Ishikawa (cell line): ENCODE results near the gene RFNG.

Experiments used
- CEBPB ChIP-seq: IDR thresholded peaks from 2 replicates; pipeline ENCODE4 v1.6.1; 2012
- CREB1 ChIP-seq: IDR thresholded peaks from 2 replicates; pipeline ENCODE4 v1.6.1; 2012; ENCODE audit warnings: low read depth
- EGR1 ChIP-seq: IDR thresholded peaks from 2 replicates; pipeline ENCODE4 v1.6.1; 2012
- EP300 ChIP-seq: IDR thresholded peaks from 2 replicates; pipeline ENCODE4 v1.6.1; 2012; ENCODE audit warnings: borderline replicate concordance
- FOXM1 ChIP-seq: IDR thresholded peaks from 2 replicates; pipeline ENCODE4 v1.6.1; 2012; ENCODE audit warnings: low read depth, borderline replicate concordance
- NFIC ChIP-seq: IDR thresholded peaks from 2 replicates; pipeline ENCODE4 v1.6.1; 2012
- RAD21 ChIP-seq: IDR thresholded peaks from 2 replicates; pipeline ENCODE4 v1.6.1; 2012; ENCODE audit warnings: low read depth
- TAF1 ChIP-seq: IDR thresholded peaks from 2 replicates; pipeline ENCODE4 v1.6.1; 2012; ENCODE audit warnings: low read depth, mild to moderate bottlenecking
- TCF12 ChIP-seq: IDR thresholded peaks from 2 replicates; pipeline ENCODE4 v1.6.1; 2012; ENCODE audit warnings: low read depth
- TEAD4 ChIP-seq: IDR thresholded peaks from 2 replicates; pipeline ENCODE4 v1.6.1; 2012
- YY1 ChIP-seq: IDR thresholded peaks from 2 replicates; pipeline ENCODE4 v1.6.1; 2012; ENCODE audit warnings: low read depth
- ZBTB7A ChIP-seq: IDR thresholded peaks from 2 replicates; pipeline ENCODE4 v1.6.1; 2012; ENCODE audit warnings: low read depth
- TF ChIP-seq, protein P1 (sequence below): IDR thresholded peaks from 2 replicates; pipeline ENCODE4 v1.6.1; 2012
- TF ChIP-seq, protein P2 (sequence below): IDR thresholded peaks from 2 replicates; pipeline ENCODE4 v1.6.1; 2012; ENCODE audit warnings: low read depth, mild to moderate bottlenecking
- TF ChIP-seq, protein P3 (sequence below): IDR thresholded peaks from 2 replicates; pipeline ENCODE4 v1.6.1; 2012

RFNG gene

DNA sequence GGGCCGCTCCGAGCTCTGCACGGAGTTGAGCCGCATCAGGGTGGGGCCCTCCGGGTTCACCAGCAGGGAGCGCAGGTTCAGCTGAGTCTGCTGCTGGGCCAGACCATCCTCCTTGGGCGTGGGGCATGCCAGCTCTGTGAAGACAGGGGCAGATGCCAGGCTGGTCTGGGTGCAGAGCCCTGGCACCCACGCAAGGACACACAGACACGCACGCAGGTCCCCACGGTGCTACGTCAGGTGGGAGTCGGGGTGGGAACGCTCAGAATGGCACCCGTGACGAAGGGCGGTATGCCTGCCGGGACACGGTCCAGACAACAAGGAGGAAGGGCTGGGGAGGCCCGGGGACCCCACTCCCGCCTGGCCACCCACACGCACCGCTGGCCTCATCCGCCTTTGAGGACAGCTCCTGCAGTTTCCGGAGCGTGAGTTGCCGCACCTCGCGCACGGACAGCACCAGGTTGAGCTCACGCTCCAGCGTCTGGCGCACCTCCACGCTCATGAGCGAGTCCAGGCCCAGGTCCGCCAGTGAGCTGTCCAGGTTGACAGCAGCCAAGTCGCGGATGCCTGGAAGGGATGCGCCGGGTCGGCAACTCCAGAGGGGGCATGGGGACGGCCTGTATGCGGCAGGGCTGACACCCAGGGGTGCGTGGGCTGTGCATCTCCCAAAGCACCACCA is 29.3 kb upstream of the RFNG start:
- TF ChIP-seq TAF1 (no peak), CREB1 (no peak)

DNA sequence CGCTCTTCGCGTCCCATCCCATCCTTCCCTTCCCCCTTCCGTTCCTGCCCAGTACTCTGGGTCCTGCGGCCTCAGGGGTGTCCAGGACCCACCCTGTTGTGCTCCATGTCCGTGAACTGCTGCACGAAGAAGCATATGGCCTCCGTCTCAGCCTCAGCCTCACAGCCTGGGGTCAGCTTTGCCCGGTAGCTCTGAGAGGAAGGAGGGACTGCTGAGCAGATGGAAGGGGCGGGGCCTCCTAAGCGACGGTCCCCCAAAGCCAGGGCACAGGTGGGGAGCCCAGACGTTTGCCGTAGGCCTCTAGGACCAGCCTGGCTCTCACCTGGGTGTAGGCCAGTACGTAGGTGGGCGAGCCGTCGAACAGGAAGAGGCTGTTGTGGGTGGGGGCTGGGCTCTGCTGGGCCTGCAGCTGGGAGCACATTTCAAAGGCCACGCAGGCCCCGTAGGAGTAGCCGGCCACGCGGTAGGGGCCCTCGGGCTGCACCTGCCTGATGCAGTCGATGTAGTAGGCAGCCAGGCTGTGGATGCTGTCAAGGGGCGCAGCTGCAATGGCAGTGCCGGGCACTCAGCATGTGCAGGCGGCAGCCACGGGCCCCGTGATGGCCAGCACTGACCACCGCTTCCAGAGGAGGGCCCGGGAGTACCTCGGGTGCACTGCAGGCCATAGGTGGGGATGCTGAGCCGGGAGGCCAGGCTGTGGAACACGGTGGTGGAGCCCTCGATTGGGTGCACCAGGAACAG is 28.6 kb upstream of the RFNG start:
- no peak for TF ChIP-seq FOXM1
- TF ChIP-seq CEBPB: no peak
- no peak for TF ChIP-seq YY1
- TF ChIP-seq TAF1: no peak
- no peak for TF ChIP-seq EGR1
- no peak for TF ChIP-seq NFIC
- TF ChIP-seq TEAD4: no peak
- TF ChIP-seq EP300: no peak
- TF ChIP-seq TCF12: no peak
- no peak for TF ChIP-seq CREB1
- TF ChIP-seq, protein P1, sequence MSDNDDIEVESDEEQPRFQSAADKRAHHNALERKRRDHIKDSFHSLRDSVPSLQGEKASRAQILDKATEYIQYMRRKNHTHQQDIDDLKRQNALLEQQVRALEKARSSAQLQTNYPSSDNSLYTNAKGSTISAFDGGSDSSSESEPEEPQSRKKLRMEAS: no peak
- TF ChIP-seq, protein P2, sequence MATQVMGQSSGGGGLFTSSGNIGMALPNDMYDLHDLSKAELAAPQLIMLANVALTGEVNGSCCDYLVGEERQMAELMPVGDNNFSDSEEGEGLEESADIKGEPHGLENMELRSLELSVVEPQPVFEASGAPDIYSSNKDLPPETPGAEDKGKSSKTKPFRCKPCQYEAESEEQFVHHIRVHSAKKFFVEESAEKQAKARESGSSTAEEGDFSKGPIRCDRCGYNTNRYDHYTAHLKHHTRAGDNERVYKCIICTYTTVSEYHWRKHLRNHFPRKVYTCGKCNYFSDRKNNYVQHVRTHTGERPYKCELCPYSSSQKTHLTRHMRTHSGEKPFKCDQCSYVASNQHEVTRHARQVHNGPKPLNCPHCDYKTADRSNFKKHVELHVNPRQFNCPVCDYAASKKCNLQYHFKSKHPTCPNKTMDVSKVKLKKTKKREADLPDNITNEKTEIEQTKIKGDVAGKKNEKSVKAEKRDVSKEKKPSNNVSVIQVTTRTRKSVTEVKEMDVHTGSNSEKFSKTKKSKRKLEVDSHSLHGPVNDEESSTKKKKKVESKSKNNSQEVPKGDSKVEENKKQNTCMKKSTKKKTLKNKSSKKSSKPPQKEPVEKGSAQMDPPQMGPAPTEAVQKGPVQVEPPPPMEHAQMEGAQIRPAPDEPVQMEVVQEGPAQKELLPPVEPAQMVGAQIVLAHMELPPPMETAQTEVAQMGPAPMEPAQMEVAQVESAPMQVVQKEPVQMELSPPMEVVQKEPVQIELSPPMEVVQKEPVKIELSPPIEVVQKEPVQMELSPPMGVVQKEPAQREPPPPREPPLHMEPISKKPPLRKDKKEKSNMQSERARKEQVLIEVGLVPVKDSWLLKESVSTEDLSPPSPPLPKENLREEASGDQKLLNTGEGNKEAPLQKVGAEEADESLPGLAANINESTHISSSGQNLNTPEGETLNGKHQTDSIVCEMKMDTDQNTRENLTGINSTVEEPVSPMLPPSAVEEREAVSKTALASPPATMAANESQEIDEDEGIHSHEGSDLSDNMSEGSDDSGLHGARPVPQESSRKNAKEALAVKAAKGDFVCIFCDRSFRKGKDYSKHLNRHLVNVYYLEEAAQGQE: no peak
- TF ChIP-seq ZBTB7A: no peak

DNA sequence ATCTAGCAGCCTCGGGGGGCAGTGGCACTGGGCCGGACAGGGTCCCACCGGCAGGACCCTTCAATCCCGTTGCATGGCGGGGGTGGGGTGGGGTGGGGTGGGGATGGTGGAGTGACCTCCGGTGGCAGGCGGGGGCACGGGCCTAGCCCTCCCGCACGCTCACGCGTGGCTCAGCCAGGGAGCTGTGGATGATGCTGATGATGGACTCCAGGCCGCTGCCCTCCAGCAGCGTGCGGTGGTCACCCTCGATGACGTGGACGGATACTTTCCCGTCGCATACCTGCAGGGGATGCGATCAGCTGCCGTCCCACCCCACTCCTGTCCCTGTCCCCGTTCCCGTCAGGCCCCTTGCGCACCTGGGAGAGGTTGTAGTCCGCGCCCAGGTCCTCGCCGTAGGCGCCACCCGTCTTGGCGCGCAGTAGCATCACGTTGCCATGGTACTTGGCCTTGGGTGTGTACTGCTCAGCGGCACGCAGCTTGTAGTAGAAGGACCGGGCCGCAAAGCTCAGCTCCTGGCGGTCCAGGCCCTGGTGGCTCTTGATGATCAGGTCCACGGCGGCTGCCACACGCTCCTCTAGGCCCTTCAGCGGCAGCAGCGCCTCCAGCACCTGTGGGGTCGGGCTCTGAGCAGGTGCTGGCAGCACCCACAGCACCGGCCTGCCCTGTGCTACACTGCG is 27.5 kb upstream of the RFNG start:
- TF ChIP-seq, protein P1: no peak
- TF ChIP-seq YY1: no peak
- no peak for TF ChIP-seq NFIC
- TF ChIP-seq, protein P2: no peak
- TF ChIP-seq EP300: no peak
- no peak for TF ChIP-seq ZBTB7A
- TF ChIP-seq TEAD4: no peak
- TF ChIP-seq, protein P3, sequence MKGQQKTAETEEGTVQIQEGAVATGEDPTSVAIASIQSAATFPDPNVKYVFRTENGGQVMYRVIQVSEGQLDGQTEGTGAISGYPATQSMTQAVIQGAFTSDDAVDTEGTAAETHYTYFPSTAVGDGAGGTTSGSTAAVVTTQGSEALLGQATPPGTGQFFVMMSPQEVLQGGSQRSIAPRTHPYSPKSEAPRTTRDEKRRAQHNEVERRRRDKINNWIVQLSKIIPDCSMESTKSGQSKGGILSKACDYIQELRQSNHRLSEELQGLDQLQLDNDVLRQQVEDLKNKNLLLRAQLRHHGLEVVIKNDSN: no peak
- no peak for TF ChIP-seq TCF12
- no peak for TF ChIP-seq FOXM1
- TF ChIP-seq RAD21: no peak
- TF ChIP-seq CEBPB: no peak
- no peak for TF ChIP-seq EGR1
- no peak for TF ChIP-seq TAF1
- no peak for TF ChIP-seq CREB1

DNA sequence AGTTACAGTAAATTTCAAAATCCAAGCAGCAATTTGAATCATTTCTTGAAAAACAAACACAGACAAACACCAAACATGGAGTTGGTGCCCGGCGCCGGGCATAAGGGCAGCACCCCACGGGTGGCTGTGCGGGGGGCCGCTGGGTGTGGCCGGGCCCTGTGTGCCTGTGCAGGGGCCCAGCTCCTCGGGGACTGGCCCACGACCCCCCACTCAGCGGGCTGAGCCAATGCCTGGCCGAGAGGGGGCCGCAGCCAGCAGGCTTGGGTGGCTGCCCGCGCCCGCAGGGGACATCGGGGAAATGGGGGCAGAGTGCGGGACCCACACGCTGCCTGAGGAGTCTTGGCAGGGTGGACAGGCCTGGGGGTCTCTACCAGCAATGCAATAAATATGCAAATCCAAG is 26.8 kb upstream of the RFNG start:
- TF ChIP-seq FOXM1: no peak
- no peak for TF ChIP-seq RAD21
- TF ChIP-seq, protein P2: no peak
- TF ChIP-seq TEAD4: no peak
- TF ChIP-seq TAF1: no peak
- no peak for TF ChIP-seq EGR1
- TF ChIP-seq, protein P3: no peak
- no peak for TF ChIP-seq YY1
- TF ChIP-seq, protein P1: no peak
- TF ChIP-seq CEBPB: no peak
- TF ChIP-seq EP300: no peak
- no peak for TF ChIP-seq TCF12
- TF ChIP-seq ZBTB7A: no peak
- no peak for TF ChIP-seq NFIC
